Esophagus muscularis mucosa (tissue), 4 donors: ENCODE measurements around the gene PCDHGA1. TPM values are rescaled to one million over a fixed set of nuclear protein-coding genes. Genes with fewer than 3 reads are reported as not detected.

ENCODE experiments used
- DNase-seq: peaks from one replicate; pipeline ENCODE4 v3.0.0-alpha.2; 2017; ENCODE audit errors: extremely low spot score
- H3K27ac ChIP-seq, 4 donors: fragments of 200-600 bp; sonication (generic); replicated peaks in 1 of 4; 1 replicate in 3 of 4; 2 replicates in 1 of 4; pipeline ENCODE4 v1.5.1; 2016 to 2019; ENCODE audit warnings: mild to moderate bottlenecking in 1 of 4
- H3K27me3 ChIP-seq, 4 donors: fragments of 200-600 bp; sonication (generic); one replicate each; pipeline versions ENCODE4 v1.5.1 to v1.6.0; 2016 to 2019
- H3K36me3 ChIP-seq, 4 donors: fragments of 200-600 bp; sonication (generic); one replicate each; pipeline ENCODE4 v1.5.1; 2016 to 2019
- H3K4me1 ChIP-seq, 4 donors: fragments of 200-600 bp; sonication (generic); one replicate each; pipeline ENCODE4 v1.5.1; 2016 to 2019
- H3K4me3 ChIP-seq, 4 donors: fragments of 200-600 bp; sonication (generic); 1 replicate in 2 of 4; 2 replicates in 2 of 4; pipeline ENCODE4 v1.5.1; 2016 to 2019; ENCODE audit warnings: mild to moderate bottlenecking in 4 of 4, moderate library complexity in 1 of 4
- H3K9me3 ChIP-seq, 4 donors: fragments of 200-600 bp; sonication (generic); 1 replicate in 3 of 4; 2 replicates in 1 of 4; pipeline ENCODE4 v1.5.1; 2016 to 2019
- EP300 ChIP-seq: sonication (generic); formaldehyde crosslinking; IDR thresholded peaks from one replicate; pipeline ENCODE4 v1.6.1; 2017; ENCODE audit warnings: antibody characterized with exemption
- POLR2A ChIP-seq: fragments of 450-650 bp; IDR thresholded peaks from one replicate; pipeline ENCODE4 v1.6.1; 2017; ENCODE audit warnings: antibody characterized with exemption, moderate library complexity, mild to moderate bottlenecking, low read depth
- POLR2AphosphoS5 ChIP-seq, 2 donors: sonication (generic); formaldehyde crosslinking; IDR thresholded peaks; one replicate each; pipeline ENCODE4 v1.6.1; 2017; ENCODE audit warnings: antibody characterized with exemption in 2 of 2
- WGBS: methylation state at CpG from one replicate; pipeline ENCODE4 v1.1.5; 2018; 5-methylcytosine and 5-hydroxymethylcytosine counted together
- intact Hi-C: fragments of 100-400 bp; cut with DNase I; formaldehyde crosslinking; loops from one replicate; pipeline ENCODE4 v1.15.1; 2023
- total RNA-seq, 4 donors: library from RNA; depleted of rRNA; stranded (reverse); fragments of >200 nt; gene quantifications; one replicate each; pipeline versions ENCODE4 v1.1.0 to v1.2.1, GENCODE V29; 2016
- TF ChIP-seq, protein P1 (sequence below), 3 experiments: fragments of 200-600 bp in 2 of 3; fragments of 450-650 bp in 1 of 3; sonication (generic) in 2 of 3; IDR thresholded peaks; one replicate each; pipeline ENCODE4 v1.5.1; 2017 to 2019; ENCODE audit warnings: antibody characterized with exemption in 3 of 3, mild to moderate bottlenecking in 2 of 3, moderate library complexity in 1 of 3

Gene PCDHGA1
- total RNA-seq, 4 donors from 2014 or later: 0.45 to 1.2 (median 0.76) TPM

GRCh38 chr5:141490271-141490670, 160.0 kb downstream of the PCDHGA1 start:
- TF ChIP-seq POLR2A (no peak), POLR2AphosphoS5 (IDR thresholded peaks at IDR 0.05) (no peak), EP300 (no peak)
- TF ChIP-seq, protein P1, sequence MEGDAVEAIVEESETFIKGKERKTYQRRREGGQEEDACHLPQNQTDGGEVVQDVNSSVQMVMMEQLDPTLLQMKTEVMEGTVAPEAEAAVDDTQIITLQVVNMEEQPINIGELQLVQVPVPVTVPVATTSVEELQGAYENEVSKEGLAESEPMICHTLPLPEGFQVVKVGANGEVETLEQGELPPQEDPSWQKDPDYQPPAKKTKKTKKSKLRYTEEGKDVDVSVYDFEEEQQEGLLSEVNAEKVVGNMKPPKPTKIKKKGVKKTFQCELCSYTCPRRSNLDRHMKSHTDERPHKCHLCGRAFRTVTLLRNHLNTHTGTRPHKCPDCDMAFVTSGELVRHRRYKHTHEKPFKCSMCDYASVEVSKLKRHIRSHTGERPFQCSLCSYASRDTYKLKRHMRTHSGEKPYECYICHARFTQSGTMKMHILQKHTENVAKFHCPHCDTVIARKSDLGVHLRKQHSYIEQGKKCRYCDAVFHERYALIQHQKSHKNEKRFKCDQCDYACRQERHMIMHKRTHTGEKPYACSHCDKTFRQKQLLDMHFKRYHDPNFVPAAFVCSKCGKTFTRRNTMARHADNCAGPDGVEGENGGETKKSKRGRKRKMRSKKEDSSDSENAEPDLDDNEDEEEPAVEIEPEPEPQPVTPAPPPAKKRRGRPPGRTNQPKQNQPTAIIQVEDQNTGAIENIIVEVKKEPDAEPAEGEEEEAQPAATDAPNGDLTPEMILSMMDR (IDR thresholded peaks at IDR 0.05): no peak
- intact Hi-C loops: no loop called here
- 95% methylated on average over 10 of the region's 10 CpGs for WGBS
- H3K27ac ChIP-seq: no peak overlapping the region
- H3K4me1 ChIP-seq: peaks cover 26 to 73% (median 70%) of the 10 kb centered on the region in 4 donors
- peaks cover 0 to 57% (median 44%) of the 10 kb centered on the region in 4 donors for H3K36me3 ChIP-seq
- no peaks in the 10 kb centered on the region for H3K9me3 ChIP-seq
- no peak overlapping the region for H3K4me3 ChIP-seq
- DNase-seq: no peak
- H3K27me3 ChIP-seq: no peaks in the 10 kb centered on the region

- intact Hi-C loops: no loop called here
- Histone ChIP-seq H3K36me3 (peaks cover 0 to 60% (median 46%) of the 10 kb centered on the region in 4 donors), H3K4me3 (no peak overlapping the region)
Measured at GRCh38 chr5:141490771-141491170, 160.5 kb downstream of the PCDHGA1 start.

DNA sequence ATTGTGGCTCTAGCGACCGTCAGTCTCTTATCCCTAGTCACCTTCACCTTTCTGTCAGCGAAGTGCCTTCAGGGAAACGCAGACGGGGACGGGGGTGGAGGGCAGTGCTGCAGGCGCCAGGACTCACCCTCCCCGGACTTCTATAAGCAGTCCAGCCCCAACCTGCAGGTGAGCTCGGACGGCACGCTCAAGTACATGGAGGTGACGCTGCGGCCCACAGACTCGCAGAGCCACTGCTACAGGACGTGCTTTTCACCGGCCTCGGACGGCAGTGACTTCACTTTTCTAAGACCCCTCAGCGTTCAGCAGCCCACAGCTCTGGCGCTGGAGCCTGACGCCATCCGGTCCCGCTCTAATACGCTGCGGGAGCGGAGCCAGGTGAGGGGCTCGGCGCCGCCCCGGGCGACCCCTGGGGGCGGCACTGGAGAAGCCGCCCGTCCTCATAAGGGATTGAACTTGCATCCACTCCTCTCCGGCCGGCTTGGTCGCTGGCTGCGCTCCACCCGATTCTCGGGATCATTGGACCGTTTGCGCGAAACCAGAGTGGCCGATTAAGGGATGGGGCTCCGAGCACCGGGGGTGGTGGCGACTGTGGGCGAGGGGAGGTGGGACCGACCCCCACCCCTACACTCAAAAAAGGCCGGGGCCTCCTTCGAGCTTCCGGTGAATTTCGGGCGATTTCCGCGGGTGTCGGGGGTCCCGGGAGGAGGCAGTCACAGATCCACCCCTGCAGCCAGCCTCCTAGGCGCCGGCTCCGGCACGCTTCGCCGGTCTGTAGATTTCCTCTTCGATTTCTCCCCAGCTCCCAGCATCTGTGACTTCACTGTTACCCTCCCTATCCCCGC, 161.2 kb downstream of the PCDHGA1 start:
- peaks cover 0 to 59% (median 46%) of the 10 kb centered on the region in 4 donors for H3K36me3 ChIP-seq
- intact Hi-C loops: no loop called here
- H3K4me3 ChIP-seq: peak overlapping the region in 1 of 4 donors; percentile 14
- no peak overlapping the region for H3K27ac ChIP-seq
- H3K4me1 ChIP-seq: peaks cover 22 to 65% (median 61%) of the 10 kb centered on the region in 4 donors
- H3K9me3 ChIP-seq: no peaks in the 10 kb centered on the region
- DNase-seq: no peak
- no peaks in the 10 kb centered on the region for H3K27me3 ChIP-seq
- no peak for TF ChIP-seq POLR2AphosphoS5 (IDR thresholded peaks at IDR 0.05)
- no peak for TF ChIP-seq EP300
- TF ChIP-seq, protein P1 (IDR thresholded peaks at IDR 0.05): no peak
- TF ChIP-seq POLR2A: no peak
- WGBS: 57% methylated on average over 37 of the region's 66 CpGs

More at GRCh38 chr5:141490771-141491170, 160.5 kb downstream of the PCDHGA1 start:
- Histone ChIP-seq H3K27ac (no peak overlapping the region), H3K4me1 (peaks cover 26 to 68% (median 66%) of the 10 kb centered on the region in 4 donors), H3K27me3 (no peaks in the 10 kb centered on the region), H3K9me3 (no peaks in the 10 kb centered on the region)
- TF ChIP-seq POLR2A (no peak), POLR2AphosphoS5 (IDR thresholded peaks at IDR 0.05) (no peak), EP300 (no peak)
- TF ChIP-seq, protein P1 (IDR thresholded peaks at IDR 0.05): no peak
- 90% methylated on average over 9 of the region's 13 CpGs for WGBS
- DNase-seq: no peak

DNA sequence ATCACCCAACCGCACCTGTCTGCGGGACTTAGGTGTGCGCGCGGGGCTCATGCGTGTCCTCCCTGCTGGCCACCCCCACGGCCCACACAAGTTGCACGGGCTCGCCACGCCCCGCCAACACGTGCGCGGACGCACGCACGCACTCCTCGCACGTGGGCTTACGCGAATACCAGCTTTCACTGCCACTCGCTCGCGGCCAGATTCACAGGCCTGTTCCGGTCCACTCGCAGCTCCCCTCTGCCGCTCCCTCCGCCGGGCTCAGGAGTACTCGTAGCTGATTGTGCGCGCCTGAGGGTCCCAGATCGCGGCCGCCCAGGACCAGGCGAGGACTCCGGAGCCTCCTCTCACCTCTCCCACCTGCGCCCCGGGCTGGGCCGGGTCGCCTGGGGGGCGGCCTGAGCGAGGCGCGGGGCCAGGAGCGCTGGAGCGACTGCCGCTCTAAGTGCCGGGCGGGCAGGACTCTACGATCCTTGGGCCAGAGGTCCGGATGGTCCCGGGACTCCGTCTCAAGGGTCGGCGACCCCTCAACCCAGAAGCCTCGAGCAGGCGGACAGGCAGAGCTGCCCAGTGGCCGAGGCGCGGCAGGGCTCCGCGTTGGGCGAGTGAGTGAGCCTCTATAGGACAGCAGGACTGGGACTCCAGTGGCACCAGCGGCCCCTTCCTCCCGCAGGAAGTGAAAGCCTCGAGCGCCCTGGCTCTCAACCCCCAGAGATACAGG, 162.0 kb downstream of the PCDHGA1 start:
- Histone ChIP-seq H3K36me3 (peaks cover 0 to 59% (median 46%) of the 10 kb centered on the region in 4 donors), H3K27ac (no peak overlapping the region), H3K9me3 (no peaks in the 10 kb centered on the region), H3K4me3 (peak overlapping the region in 2 of 4 donors; percentile 7 to 14), H3K27me3 (no peaks in the 10 kb centered on the region), H3K4me1 (peaks cover 22 to 62% (median 57%) of the 10 kb centered on the region in 4 donors)
- TF ChIP-seq POLR2AphosphoS5 (IDR thresholded peaks at IDR 0.05) (no peak), EP300 (no peak)
- DNase-seq: no peak
- intact Hi-C loops: no loop called here
- WGBS: 62% methylated on average over 39 of the region's 68 CpGs
